HG03097 (cell line): ENCODE measurements around the gene IPO4.
"Not testable (repeated sequence)": the region's sequence is repeated elsewhere in the genome, so short reads cannot be mapped to it uniquely, and the experiment has no call there.

Experiments
- ATAC-seq: cut with Tn5 transposase; IDR thresholded peaks from one replicate; pipeline ENCODE4 v1.9.1; 2021; ENCODE audit not compliant: unreplicated experiment, low FRiP score

The IPO4 gene

GRCh38 chr14:24188251-24189058, at the start of gene IPO4:
Gene IPO4, minus strand, starts transcription at chr14:24188816. Its CDS starts 29 bp downstream, at chr14:24188787.
- ATAC-seq = peak; percentile 75

GRCh38 chr14:24238123-24238522, 49.5 kb upstream of the IPO4 start:
- no peak for ATAC-seq

GRCh38 chr14:24237463-24237955, 48.9 kb upstream of the IPO4 start:
- no peak for ATAC-seq

GRCh38 chr14:24236689-24237462, 48.3 kb upstream of the IPO4 start:
- ATAC-seq = no peak

- ATAC-seq = no peak
These were observed 47.4 kb upstream of the IPO4 start for GRCh38 chr14:24235804-24236688.

GRCh38 chr14:24234095-24235005, 45.7 kb upstream of the IPO4 start:
- no peak for ATAC-seq

GRCh38 chr14:24233538-24233866, 44.9 kb upstream of the IPO4 start:
- ATAC-seq = no peak

- ATAC-seq = peak; percentile 44
These were observed 44.3 kb upstream of the IPO4 start, which contains the start of gene GMPR2 for GRCh38 chr14:24232645-24233537. Gene GMPR2, plus strand, starts transcription at chr14:24232929. Its CDS starts 325 bp downstream, at chr14:24233254.

GRCh38 chr14:24232121-24232644, 43.6 kb upstream of the IPO4 start, which contains the start of gene NEDD8:
Gene NEDD8, minus strand, starts transcription at chr14:24232367. Its CDS starts 100 bp downstream, at chr14:24232267.
- ATAC-seq = peak; percentile 63

GRCh38 chr14:24231263-24232120, 42.9 kb upstream of the IPO4 start:
- ATAC-seq = peak; percentile 8

GRCh38 chr14:24228902-24229301, 40.3 kb upstream of the IPO4 start:
- no peak for ATAC-seq

GRCh38 chr14:24226473-24226872, 37.9 kb upstream of the IPO4 start:
- ATAC-seq = no peak

- no peak for ATAC-seq
These were observed 36.0 kb upstream of the IPO4 start for GRCh38 chr14:24224618-24225071.

GRCh38 chr14:24222987-24223386, 34.4 kb upstream of the IPO4 start:
- ATAC-seq = not testable (repeated sequence)

GRCh38 chr14:24219521-24219920, 30.9 kb upstream of the IPO4 start:
- no peak for ATAC-seq

GRCh38 chr14:24219080-24219479, 30.5 kb upstream of the IPO4 start:
- no peak for ATAC-seq

- ATAC-seq = not testable (repeated sequence)
These were observed 28.3 kb upstream of the IPO4 start for GRCh38 chr14:24216876-24217275.
